ENCODE data around the gene RPL10. TPM values are rescaled to one million over a fixed set of nuclear protein-coding genes. Genes with fewer than 3 reads are reported as not detected.

RPL10 gene
- total and polyA plus RNA-seq, 2 of the 13 experiments (the other 11 are each of a cell fraction or from before 2014, with no cell fraction given), result 2,381 to 4,713 TPM

GRCh38 chrX:154401045-154401799 is 3.0 kb downstream of the RPL10 start (continued):
- TF ChIP-seq POGK (CRISPR knock-in tag; conservative IDR thresholded peaks at IDR 0.05), result peak; percentile 66; the same call in 1 of the 2 replicates
- no peak for TF ChIP-seq ZNF138 (CRISPR knock-in tag; IDR thresholded peaks at IDR 0.05; ENCODE audit: low read depth)
- TF ChIP-seq ZBTB7A (CRISPR knock-in tag; IDR thresholded peaks at IDR 0.05), result no peak
- no peak for TF ChIP-seq ZBTB37 (CRISPR knock-in tag; IDR thresholded peaks at IDR 0.05)
- TF ChIP-seq SATB2 (CRISPR knock-in tag; IDR thresholded peaks at IDR 0.05), result no peak
- no peak for TF ChIP-seq SMAD1 (CRISPR knock-in tag; IDR thresholded peaks at IDR 0.05; ENCODE audit: borderline replicate concordance, low read depth)
- no peak for TF ChIP-seq TOPORS (CRISPR knock-in tag; IDR thresholded peaks at IDR 0.05)
- peak; percentile 43; the same call in 1 of the 2 replicates for TF ChIP-seq MYC (CRISPR knock-in tag; IDR thresholded peaks at IDR 0.05; ENCODE audit: borderline replicate concordance)
- TF ChIP-seq ZNF672 (CRISPR knock-in tag; IDR thresholded peaks at IDR 0.05), result no peak
- no peak for TF ChIP-seq KLF12 (CRISPR knock-in tag; IDR thresholded peaks at IDR 0.05; ENCODE audit: borderline replicate concordance)
- TF ChIP-seq KDM1A (CRISPR knock-in tag; IDR thresholded peaks at IDR 0.05), result no peak
- peak; percentile 22; the same call in 1 of the 2 replicates for TF ChIP-seq MAZ (IDR thresholded peaks at IDR 0.05; ENCODE audit: borderline replicate concordance, low read depth, low read length)
- TF ChIP-seq MAZ (CRISPR knock-in tag; IDR thresholded peaks at IDR 0.05; ENCODE audit: low read depth), result 0 out of 2 replicates have a peak, but pooled peaks have one; percentile 32
- TF ChIP-seq BATF2 (CRISPR knock-in tag; IDR thresholded peaks at IDR 0.05), result no peak
- peak; percentile 76; the same call in 1 of the 2 replicates for TF ChIP-seq AKAP8 (CRISPR knock-in tag; IDR thresholded peaks at IDR 0.05)
- no peak for TF ChIP-seq ZNF839 (CRISPR knock-in tag; IDR thresholded peaks at IDR 0.05; ENCODE audit: borderline replicate concordance)
- TF ChIP-seq NR2F2 (IDR thresholded peaks at IDR 0.05; ENCODE audit: borderline replicate concordance, low read depth), result peak; percentile 53; the same call in 1 of the 2 replicates
- no peak for TF ChIP-seq ZNF816 (CRISPR knock-in tag; IDR thresholded peaks at IDR 0.05; ENCODE audit: borderline replicate concordance)
- TF ChIP-seq ELK4 (CRISPR knock-in tag; IDR thresholded peaks at IDR 0.05; ENCODE audit: borderline replicate concordance), result no peak
- TF ChIP-seq BCLAF1 (IDR thresholded peaks at IDR 0.05), result no peak
- TF ChIP-seq ELF1 (CRISPR knock-in tag; IDR thresholded peaks at IDR 0.05), result no peak
- TF ChIP-seq ZFP62 (CRISPR knock-in tag; IDR thresholded peaks at IDR 0.05), result no peak
- TF ChIP-seq POLR2A (IDR thresholded peaks at IDR 0.05; ENCODE audit: insufficient read depth in 1 of 2, low read depth in 2 of 2, low read length in 2 of 2), result peak in 1 of 2 experiments; percentile 92; a peak in 2 of 4 replicates

Measured in HepG2 (cell line).